Measurements from ENCODE around the gene DHRS7.

Gene DHRS7

DNA sequence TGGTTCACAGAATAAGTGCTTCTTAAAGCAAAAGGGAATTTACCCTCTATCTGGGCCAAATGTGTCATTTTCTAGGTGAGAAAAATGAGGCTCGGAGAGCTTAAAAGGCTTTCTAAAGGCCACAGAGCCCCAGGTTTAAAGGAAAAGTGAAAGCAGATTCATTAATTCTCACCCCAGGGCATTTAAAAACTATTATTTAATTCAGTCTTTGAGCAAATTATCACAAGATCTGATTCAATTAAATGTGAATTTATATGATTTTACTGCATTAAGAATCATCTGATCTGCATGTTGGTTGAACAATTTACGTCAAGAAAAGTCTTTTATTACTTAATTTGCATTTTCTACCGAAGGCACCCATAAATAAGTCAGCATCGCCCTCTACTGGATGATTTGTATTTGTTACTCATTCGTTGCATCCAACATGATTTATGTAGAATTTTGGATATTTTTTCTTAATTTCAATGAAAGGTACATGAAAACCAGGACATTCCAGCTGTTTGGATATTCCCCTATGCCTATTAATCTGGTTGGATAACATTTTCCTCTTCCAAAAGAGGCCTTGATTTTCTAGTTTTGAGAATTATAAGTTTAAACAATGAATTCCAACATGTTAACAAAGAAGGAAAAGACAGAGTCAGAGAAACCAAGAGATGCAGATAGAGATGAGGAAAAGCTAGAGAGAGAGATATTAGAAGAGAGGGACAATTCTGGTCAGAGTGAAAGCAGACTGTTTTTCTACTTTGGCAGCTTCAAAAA, 19.1 kb upstream of the DHRS7 start:
- DNase-seq = no peak

DNA sequence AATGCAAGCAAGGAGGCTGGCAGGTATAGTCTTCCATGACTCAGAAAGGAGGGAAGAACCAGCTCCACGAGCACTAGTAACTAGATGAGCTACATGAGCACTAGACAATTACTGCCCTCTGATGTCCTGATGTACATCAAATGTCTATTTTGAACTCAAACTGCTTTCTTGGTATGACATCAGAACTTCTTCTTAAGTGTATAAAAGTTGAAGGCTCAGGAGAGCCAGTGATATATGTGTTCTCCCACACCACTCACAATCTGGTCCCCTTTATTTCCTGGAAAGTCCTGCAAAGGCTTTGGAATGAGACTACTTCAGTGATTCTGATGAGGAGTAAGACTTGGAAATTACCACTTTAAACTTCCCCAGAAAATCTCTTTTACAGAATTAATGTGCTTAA, 18.5 kb upstream of the DHRS7 start:
- DNase-seq = no peak

DNA sequence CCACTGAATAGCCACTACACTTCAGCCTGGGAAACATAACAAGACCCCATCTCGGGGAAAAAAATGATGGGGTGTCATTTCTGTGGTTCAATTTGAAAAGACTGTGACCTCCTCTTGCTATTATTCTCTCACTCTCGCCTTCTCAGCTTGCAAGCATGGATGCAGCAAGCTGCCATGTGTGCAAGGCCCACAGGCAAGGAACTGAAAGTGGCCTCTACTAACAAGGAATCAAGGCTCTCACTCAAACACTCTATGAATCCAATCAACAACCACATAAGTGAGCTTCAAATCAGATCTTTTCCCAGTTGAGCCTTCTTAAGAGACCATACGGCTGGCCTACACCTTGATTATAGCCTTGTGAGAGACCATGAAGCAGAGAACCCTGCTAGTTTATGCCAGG, 17.9 kb upstream of the DHRS7 start:
- no peak for DNase-seq

DNA sequence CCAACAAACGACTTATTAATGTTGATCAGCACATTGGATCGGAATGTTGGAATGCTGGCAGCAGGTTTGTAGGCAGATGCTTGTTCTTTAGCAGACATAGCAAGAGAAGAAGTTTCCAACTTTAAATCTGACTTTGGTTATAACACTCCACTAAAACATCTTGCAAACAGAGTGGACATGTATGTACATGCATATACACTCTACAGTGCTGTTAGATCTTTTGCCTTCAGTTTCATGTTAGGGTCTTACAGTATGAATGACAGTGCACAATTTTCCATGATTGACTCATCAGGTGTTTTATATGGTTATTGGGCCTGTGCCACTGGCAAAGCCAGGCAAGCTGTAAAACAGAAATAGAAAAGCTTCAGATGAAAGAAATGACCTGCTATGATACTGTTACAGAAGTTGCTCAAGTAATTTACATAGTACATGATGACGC, 14.3 kb upstream of the DHRS7 start:
- no peak for DNase-seq

DNA sequence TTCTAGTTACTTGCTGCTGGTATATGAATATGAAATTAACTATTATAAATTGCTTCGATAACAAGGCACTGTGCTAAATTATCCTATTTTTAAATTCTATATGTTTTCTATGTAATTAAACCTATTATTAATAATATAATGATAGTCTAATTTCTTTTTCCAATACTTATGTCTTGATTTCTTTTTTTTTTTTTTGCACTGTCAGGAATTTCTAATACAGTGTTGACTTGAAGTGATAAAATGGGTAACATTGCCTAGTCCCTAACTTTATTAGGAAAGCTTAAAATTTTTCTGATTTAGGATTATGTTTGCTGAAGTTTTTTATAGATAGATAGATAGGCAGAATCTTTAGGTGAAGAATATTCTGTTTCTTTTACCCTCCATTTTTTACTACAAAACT, 13.6 kb upstream of the DHRS7 start:
- no peak for DNase-seq

DNA sequence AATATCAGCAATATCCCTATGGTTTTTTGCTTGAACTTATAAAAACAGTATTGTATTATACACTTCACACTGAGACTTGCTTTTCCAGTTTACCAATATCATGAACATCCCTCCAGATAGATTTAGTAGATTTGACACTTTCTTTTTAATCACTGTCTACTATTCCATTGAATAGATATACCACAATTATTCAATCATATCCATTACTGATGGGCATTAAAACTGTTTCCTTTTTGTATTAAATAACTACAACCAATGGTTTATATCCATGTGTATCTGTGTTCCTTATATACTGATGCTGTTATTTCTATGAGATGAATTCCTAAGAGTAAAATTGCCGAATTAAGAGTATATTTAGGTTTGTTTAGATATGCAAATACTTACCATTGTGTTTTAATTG, 13.0 kb upstream of the DHRS7 start:
- no peak for DNase-seq

DNA sequence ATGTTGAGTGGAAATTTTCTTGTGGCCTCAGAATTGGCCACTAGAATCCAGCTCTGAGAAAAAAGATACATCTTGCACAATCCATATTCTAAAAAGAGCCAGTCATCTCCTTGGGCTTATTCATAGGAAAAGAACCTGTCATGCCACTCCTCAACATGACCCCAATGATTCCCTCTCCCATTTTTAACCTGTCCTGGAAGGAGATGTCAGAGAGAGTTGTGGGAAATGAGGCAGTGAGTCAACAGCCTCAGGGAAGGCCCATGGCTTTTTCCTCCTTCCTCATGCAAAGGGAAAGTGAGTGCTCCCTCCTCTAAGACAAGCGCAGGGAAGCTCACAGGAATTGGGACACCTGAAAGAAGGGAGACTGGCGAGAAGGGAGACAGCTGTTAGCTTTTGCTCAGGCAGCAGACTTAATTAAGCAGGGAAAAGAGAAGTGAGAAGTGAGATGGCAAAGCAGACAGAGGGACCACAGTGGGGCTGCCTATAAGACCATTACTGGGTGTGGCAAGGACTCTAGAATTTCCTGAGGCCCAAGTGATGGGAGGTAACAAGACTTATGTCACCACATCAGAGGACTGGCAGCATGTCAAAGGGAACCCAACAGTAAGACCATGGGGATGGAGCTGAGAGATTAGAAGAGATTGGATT, 10.2 kb upstream of the DHRS7 start:
- DNase-seq = no peak

DNA sequence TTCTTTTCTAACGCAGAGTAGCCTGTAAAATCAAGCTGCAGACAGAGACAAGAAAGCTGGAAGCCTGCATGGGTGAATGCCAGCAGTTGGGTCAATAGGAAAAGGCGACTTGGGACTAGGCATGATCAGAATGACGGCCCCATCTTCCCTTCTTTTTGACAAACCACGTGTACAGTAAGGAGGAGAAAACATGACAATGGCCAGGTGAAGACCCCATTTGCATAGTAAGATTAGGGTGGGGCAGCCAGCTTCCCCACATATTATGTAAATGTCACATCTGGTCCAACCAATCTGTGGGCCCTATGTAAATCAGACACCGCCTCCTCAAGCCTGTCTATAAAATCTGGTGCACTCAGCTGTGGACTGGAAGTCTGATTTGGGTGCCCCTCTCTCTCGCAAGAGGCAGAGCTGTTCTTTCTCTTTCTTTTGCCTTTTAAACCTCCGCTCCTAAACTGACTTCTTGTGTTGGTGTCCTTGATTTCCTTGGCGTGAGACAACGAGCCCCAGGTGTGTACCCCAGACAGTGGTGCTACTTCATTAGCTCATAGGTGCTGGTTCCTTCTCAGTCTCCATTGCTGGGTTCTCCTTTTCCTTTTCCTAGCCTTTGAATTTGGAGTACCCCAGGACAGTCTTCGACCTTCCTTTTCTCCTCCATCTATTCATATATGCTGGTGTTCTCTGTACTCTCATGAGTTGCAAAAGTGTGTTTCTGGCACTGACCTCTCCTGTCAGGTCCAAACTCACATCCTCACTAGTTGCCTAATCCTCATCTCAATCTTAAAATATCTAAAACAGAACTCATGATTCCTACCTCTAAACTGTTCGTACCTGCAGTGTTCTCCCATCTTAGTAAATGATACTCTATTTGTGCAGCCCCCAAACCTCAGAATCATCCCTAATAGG, 9.4 kb upstream of the DHRS7 start:
- no peak for DNase-seq

DNA sequence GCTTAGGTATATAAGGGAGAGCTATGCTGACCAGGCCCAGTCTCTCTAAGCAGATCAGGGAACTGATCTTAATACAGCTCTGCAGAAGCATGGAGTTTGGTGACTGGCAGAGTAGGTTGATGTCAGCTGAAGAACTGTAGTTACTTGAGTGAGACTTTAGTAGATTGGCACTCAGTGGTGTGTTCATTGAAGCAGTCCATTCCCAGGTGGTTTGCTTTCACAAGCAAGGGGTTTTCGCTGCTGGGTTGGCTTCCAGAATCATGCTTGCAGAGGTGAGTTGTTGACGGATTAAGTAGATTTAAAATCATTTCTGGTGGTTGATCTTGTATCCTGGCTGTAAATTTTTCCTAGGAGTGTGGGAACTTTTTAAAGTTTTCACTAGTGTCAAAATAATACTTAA, 6.5 kb upstream of the DHRS7 start:
- no peak for DNase-seq

DNA sequence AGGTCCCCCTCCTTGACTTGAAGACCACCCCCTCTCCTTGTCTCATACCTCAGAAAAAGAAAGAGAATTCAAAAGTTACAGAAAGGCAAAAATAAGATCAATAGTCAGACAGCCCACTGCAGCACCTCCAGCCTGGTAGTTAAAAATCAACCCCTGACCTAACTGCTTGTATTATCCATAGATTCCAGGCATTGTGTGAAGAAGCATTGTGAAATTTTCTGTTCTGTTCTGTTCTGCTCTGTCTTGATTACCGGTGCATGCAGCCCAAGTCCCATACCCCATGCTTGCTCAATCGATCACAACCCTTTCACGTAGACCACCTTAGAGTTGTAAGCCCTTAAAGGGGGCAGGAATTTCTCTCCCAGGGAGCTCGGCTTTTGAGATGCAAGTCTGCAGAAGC, 5.8 kb upstream of the DHRS7 start:
- no peak for DNase-seq

DNA sequence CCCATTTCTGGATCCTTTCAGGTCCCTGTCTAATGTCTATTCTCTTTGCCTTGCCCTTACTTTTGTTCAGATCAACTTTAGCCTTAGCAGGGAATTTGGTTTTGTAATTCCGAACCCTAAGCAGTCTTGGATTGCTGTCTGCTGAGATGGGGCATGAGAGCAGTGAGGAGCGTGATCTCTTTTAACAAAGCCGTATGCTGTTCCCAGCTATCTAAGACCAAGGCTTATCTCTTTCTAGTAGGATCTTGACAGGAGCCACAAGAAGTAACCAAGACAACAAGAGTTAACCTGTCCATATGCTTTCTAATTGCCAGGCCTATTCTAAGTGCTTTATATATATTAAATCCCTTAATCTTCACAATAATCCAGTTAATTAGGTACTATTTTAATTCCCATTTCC, 4.5 kb upstream of the DHRS7 start:
- no peak for DNase-seq

DNA sequence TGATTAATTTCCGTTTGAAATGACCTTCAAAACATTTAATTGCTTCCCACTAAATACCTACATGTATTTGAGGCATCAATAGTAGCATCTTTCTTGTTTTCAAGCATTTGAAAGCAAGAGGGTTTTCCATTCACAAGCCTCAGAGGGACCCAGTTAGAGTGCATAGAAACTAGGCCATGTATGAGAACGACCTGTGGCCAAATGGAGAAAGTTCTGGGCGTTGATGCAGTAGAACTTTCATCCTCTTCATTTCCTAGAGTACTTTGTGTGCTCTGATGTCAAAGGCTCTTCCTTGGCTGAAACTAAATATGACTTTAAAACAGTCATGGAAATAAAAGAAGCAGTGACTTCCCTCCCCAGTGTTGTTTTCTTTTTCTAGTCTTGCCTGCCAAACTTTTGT, 944 bp upstream of the DHRS7 start:
- no peak for DNase-seq

DNA sequence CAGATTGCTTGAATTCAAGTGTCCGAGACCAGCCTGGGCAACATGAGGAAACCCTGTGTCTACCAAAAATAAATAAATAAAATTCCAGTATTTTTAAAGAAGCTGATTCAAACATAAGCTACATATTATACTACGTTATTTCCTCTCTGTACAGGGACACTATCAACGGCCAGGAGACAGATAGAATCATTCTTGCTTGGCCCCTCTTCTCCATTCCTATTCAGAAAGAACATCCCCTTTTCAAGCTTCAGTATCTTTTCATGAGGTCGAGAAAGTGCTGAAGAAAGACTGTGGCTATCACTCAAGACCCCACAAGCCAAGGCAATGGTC, 314 bp upstream of the DHRS7 start:
- no peak for DNase-seq

DNA sequence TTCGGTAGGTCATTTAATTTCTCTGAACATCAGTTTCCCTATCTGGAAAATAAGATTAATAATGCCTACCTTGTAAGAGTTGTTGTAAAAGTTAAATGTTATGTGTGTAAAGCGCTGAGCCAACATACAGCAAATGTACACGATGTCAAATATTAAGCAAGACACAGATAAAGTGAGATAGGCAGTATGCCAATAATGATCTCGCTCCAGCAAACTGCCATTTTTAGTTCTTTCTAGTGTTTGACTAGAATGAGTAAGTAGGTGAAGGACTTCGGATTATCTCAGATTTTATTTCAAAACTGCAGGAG, 840 bp downstream of the DHRS7 start:
- no peak for DNase-seq

DNA sequence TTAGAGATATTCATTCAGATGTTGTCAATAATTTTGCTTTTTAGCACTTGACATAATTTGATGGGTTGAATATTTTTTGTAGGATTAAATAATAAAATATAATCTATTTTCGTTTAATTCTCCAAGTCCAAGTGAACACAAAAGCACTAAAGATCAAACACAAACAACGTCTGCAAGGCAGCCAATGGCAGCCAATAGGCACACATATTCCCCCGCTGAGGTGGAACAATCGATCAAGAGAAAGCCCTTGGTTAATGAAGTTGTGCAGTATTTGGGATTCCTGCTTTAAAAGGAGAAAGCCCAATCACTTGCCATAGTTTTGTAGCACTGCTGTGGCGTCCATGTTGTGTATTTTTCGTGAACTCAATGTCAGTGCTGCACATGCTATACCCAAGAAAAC, 1.5 kb downstream of the DHRS7 start:
- no peak for DNase-seq

DNA sequence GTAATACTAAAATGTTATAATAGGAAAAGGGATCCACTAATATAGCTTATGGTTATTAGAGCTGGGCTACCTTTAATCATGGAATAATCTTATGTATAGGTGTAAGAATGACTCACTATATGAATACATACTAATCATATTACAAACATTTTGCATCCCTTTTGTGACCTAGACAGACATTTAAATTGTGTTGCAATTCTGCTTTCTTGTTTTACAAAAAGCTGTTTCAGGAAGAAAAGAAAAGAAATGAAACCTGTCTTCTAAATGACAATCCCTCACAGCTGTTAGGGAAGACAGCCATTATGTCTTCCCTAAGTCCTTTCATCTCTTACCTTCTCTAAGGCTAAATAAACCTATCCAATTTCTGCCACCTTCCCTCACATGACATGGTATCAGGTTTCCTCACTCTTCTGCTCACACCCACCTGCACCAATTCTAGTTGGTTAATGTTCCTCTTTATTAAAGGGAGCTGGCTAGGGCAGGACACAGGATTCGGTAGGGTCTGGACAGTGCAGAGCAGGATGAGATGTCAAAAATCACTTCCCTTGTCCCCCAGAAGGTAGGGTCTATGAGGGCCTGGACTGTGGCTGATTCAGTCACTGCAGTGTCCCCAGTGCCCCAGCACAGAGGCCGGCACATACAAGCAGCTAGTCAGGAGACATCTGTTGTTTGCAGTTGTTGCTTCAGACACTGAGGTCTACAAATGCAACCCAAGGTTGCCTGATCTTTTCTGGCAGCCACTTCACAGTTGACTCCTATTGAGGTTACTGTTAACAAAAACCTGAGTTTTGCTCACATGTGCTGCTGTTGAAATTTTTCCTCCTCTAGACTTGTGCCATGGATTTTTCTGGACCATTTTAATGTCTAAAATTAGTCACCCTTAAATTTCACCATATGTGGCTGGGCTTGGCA, 3.7 kb downstream of the DHRS7 start:
- no peak for DNase-seq

DNA sequence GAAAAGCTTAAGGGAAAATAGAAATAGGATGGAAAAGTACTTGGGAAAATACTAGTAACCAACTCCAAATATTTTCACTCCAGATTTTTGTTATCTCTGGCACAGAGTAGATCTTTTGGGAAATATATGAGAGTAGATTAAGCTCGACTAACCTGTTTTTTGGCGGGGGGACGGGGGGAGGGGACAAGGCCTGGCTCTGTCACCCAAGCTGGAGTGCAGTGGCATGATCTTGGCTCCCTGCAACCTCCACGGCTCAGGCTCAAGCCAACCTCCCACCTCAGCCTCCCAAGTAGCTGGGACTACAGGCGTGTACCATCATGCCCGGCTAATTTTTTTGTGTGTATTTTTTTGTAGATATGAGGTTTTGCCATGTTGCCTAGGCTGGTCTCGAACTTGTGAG, 4.8 kb downstream of the DHRS7 start:
- DNase-seq = no peak

DNA sequence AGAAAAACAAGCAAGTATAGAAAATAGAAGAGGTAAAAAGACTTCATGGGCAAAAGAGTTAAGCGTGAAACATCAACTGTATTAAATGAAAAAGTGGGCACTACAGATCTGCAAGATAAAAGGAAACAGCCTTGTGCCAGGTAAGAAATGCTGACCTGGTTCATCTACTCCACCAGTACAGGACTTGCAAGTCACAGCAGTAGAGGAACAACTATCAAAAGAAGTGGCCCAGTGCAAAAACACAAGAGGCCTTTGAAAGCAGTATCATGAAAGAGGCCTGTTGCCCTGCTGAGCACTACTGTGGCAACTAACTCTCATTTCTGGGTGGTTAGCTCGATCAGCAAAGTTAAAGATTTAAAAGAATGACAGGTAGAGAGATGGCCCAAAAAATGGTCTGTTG, 10.5 kb downstream of the DHRS7 start:
- no peak for DNase-seq

DNA sequence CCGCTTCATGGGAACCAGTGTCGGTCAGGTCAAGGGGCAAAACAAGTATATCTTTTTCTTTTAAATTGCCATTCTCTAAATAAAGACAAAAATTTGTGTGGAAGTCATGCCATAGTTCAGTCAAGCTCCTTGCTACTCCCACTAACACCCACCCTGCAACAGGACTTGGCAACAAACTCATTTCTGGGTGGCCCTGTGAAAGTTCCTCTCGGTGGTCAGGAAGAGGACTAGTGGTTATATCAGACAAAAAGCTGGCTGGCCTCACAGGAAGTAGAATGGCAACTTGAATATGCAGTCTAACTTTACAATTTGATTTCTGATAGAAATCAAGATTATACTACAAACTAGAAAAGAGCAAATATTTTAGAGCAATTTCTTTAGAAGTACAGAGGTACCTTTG, 11.2 kb downstream of the DHRS7 start:
- no peak for DNase-seq

DNA sequence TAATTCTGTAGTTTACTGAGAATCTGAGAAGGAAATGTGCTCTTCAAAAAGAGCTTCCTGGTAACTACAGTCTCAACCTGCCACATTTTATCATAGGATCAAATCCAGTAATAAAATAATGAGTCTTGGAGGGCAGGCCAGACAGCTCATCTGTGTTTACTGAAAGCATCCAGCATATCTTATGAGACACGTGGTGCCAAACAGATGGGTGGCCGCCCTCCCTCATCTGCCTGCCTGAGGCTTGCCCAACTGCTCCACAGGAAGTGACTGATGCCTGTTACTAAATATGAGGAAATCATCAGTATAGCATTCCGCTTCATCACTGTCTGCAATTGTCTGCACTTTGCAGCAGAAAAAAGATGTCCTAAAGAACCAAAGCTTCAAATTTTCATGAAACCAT, 13.5 kb downstream of the DHRS7 start:
- peak; percentile 73 for DNase-seq

DNA sequence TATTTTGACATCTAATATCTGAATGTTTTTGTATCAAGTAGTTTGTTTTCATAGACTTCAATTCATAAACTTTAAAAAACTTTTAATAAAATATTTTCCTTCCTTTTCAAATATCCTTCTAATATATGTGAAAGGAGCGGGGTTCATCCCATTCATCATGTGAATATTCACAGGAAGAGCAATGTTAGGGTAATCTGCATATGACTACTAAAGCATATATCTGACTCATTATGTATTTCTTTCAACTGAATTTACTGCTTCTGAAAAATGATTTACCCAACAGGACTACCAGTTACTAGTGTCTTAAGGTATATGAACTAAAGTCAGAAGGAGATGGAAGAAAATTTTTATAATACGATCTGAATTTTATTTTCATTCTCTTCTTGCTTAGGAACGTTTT, 30.5 kb downstream of the DHRS7 start:
- no peak for DNase-seq

DNA sequence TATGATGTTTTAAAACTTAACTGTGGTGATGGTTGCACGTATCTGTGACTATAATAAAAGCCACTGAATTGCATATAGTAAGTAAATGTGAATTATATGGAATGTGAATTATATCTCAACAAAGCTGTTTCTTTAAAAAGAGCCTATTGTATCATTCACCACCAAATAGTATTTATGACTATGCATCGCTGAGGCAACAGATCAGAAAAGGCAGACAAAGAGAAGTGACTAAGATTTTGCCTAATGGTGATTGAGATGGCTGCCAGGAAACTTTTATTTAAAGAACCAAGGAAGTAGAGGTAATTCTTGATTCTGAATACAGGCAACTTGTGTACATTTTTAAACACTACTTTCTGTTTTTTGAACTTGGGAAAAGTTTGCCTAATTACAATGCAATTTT, 31.7 kb downstream of the DHRS7 start:
- no peak for DNase-seq

DNA sequence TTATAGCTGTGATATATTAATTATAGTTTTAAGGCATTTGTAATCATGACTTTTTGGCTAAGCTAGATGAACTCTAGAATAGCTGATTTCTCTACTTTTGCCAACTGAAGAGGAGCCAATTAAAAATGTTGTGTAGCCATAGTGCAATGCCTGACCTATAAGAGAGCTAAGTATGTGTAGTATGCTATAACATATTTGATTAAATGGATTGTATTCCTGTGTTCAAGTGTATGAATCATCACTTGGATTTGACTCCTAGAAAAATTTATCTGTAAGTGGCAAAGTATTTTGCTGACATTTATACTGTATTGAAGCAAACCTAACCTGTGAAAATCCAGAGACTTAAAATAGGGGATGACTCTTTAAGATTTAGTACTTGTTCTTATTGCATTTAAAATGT, 39.3 kb downstream of the DHRS7 start:
- no peak for DNase-seq

Measured in activated CD8-positive, alpha-beta memory T cell treated with anti-CD3 and anti-CD28 coated beads for 24 hours (primary cell).